B cell (primary cell): ENCODE data around the gene WNT9B.

Source experiments
- CTCF ChIP-seq: fragments of 200-600 bp; IDR thresholded peaks from one replicate; pipeline ENCODE4 v1.8.0; 2022; ENCODE audit warnings: antibody characterized with exemption, mild to moderate bottlenecking
- EZH2 ChIP-seq: IDR thresholded peaks from 2 replicates; pipeline ENCODE4 v1.6.1; 2012; ENCODE audit warnings: borderline replicate concordance, low read depth, mild to moderate bottlenecking, moderate library complexity, low read length; ENCODE audit not compliant: insufficient read depth, poor library complexity, severe bottlenecking

GRCh38 chr17:46813920-46814319 lies 37.5 kb upstream of the WNT9B start:
- no peak for TF ChIP-seq CTCF
- no peak for TF ChIP-seq EZH2
